NCI-H187 treated with DMSO at 0.1 percent for 48 hours (cell line): ENCODE data around the gene SERPINB1.
A peak's percentile ranks its signal among the peaks of the same experiment; 100 is the strongest.

Experiments used
- DNase-seq: peaks from one replicate; lab custom pipeline; 2025; lab: John Stamatoyannopoulos, UW

SERPINB1 gene

GRCh38 chr6:2848851-2849250 is 7.2 kb upstream of the SERPINB1 start:
- peak; percentile 16 for DNase-seq

GRCh38 chr6:2845880-2846208 is 4.2 kb upstream of the SERPINB1 start:
- DNase-seq: no peak

GRCh38 chr6:2844008-2844407 is 2.3 kb upstream of the SERPINB1 start:
- DNase-seq: no peak

GRCh38 chr6:2843138-2843740 is 1.6 kb upstream of the SERPINB1 start:
- DNase-seq: no peak

- DNase-seq: no peak
These were observed 483 bp upstream of the SERPINB1 start for GRCh38 chr6:2842139-2842552.

GRCh38 chr6:2840749-2841061 is 958 bp downstream of the SERPINB1 start:
- DNase-seq: no peak

GRCh38 chr6:2839982-2840748 is 1.5 kb downstream of the SERPINB1 start:
- DNase-seq: no peak

- DNase-seq: peak; percentile 2
These were observed 2.3 kb downstream of the SERPINB1 start for GRCh38 chr6:2839195-2839981.

- DNase-seq: no peak
These were observed 3.4 kb downstream of the SERPINB1 start for GRCh38 chr6:2838251-2838650.

GRCh38 chr6:2834262-2834661 is 7.4 kb downstream of the SERPINB1 start:
- DNase-seq: no peak

GRCh38 chr6:2831392-2831791 is 10.3 kb downstream of the SERPINB1 start:
- DNase-seq: no peak

- no peak for DNase-seq
These were observed 11.5 kb downstream of the SERPINB1 start for GRCh38 chr6:2830183-2830582.

- DNase-seq: no peak
These were observed 12.4 kb downstream of the SERPINB1 start for GRCh38 chr6:2829253-2829652.

- no peak for DNase-seq
These were observed 13.0 kb downstream of the SERPINB1 start for GRCh38 chr6:2828629-2829028.

GRCh38 chr6:2827142-2827541 is 14.5 kb downstream of the SERPINB1 start:
- no peak for DNase-seq

- no peak for DNase-seq
These were observed 15.5 kb downstream of the SERPINB1 start for GRCh38 chr6:2826131-2826530.

- no peak for DNase-seq
These were observed 18.4 kb downstream of the SERPINB1 start for GRCh38 chr6:2823104-2823850.

GRCh38 chr6:2821554-2821953 is 20.1 kb downstream of the SERPINB1 start:
- no peak for DNase-seq

GRCh38 chr6:2820415-2820814 is 21.2 kb downstream of the SERPINB1 start:
- DNase-seq: no peak

- no peak for DNase-seq
These were observed 21.7 kb downstream of the SERPINB1 start for GRCh38 chr6:2819978-2820377.

- DNase-seq: no peak
These were observed 22.5 kb downstream of the SERPINB1 start for GRCh38 chr6:2819115-2819514.

GRCh38 chr6:2818593-2818992 is 23.1 kb downstream of the SERPINB1 start:
- no peak for DNase-seq
